ENCODE measurements around the gene MRPL10.
A peak's percentile ranks its signal among the peaks of the same experiment; 100 is the strongest.

MRPL10 gene

DNA sequence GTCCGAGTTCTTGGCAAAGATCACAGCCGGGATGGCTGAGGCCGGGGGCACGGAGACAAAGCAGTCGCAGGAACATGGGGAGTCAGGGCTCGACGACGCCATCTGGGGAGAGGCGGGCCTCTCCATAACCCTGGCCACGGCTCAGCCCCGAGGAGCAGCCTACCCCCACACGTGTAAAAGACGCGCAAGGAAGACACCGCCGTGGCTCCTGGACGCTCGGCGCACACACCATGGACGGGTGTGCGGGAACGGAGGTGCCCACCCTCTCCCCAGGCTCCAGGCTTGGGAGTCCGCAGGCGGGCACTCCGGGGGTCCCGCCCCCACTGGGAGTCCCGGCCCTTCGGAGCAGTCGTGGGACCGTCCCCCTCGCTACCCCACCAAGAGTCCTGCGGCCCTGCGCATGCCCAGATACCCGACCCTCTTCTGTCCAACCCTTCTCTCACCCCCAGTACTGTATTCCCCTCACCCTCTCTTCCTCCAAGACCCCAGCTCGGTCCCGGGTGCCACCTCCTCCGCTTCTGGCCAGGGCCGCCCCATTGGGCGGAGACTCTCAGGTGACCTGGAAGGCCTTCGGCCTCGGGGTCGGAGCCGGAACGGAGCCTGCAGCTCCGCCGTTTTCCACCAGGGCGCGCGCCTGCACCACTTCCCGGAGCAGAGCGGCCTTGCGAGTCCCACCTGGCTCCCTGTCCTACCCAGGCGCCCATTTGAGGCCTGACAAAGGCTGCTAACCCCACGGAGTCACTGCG is 9.6 kb upstream of the MRPL10 start, which contains the start of gene SCRN2 (continued):
- TF ChIP-seq, protein P1, sequence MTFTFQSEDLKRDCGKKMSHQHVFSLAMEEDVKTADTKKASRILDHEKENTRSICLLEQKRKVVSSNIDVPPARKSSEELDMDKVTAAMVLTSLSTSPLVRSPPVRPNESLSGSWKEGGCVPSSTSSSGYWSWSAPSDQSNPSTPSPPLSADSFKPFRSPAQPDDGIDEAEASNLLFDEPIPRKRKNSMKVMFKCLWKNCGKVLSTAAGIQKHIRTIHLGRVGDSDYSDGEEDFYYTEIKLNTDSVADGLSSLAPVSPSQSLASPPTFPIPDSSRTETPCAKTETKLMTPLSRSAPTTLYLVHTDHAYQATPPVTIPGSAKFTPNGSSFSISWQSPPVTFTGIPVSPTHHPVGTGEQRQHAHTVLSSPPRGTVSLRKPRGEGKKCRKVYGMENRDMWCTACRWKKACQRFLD (tag by site-specific recombination; IDR thresholded peaks at IDR 0.05), result no peak
- peak; percentile 70; the same call in 1 of the 2 replicates for TF ChIP-seq KLF16 (tag by site-specific recombination; IDR thresholded peaks at IDR 0.05)
- 0 out of 2 replicates have a peak, but pooled peaks have one; percentile 29 for TF ChIP-seq ZSCAN30 (tag by site-specific recombination; IDR thresholded peaks at IDR 0.05)
- TF ChIP-seq ZNF654 (tag by site-specific recombination; IDR thresholded peaks at IDR 0.05; ENCODE audit: low read depth), result peak; percentile 89
- no peak for TF ChIP-seq ZNF157 (tag by site-specific recombination; IDR thresholded peaks at IDR 0.05)
- TF ChIP-seq ZNF391 (tag by site-specific recombination; IDR thresholded peaks at IDR 0.05; ENCODE audit: borderline replicate concordance, low read depth), result no peak
- TF ChIP-seq, protein P2, sequence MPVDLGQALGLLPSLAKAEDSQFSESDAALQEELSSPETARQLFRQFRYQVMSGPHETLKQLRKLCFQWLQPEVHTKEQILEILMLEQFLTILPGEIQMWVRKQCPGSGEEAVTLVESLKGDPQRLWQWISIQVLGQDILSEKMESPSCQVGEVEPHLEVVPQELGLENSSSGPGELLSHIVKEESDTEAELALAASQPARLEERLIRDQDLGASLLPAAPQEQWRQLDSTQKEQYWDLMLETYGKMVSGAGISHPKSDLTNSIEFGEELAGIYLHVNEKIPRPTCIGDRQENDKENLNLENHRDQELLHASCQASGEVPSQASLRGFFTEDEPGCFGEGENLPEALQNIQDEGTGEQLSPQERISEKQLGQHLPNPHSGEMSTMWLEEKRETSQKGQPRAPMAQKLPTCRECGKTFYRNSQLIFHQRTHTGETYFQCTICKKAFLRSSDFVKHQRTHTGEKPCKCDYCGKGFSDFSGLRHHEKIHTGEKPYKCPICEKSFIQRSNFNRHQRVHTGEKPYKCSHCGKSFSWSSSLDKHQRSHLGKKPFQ (tag by site-specific recombination; IDR thresholded peaks at IDR 0.05), result no peak
- peak; percentile 39 for TF ChIP-seq ZNF324 (tag by site-specific recombination; IDR thresholded peaks at IDR 0.05)
- peak; percentile 94 for TF ChIP-seq ZBTB20 (tag by site-specific recombination; IDR thresholded peaks at IDR 0.05)
- TF ChIP-seq ZEB2 (tag by site-specific recombination; IDR thresholded peaks at IDR 0.05), result peak; percentile 87
- TF ChIP-seq, protein P3, sequence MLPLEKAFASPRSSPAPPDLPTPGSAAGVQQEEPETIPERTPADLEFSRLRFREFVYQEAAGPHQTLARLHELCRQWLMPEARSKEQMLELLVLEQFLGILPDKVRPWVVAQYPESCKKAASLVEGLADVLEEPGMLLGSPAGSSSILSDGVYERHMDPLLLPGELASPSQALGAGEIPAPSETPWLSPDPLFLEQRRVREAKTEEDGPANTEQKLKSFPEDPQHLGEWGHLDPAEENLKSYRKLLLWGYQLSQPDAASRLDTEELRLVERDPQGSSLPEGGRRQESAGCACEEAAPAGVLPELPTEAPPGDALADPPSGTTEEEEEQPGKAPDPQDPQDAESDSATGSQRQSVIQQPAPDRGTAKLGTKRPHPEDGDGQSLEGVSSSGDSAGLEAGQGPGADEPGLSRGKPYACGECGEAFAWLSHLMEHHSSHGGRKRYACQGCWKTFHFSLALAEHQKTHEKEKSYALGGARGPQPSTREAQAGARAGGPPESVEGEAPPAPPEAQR (tag by site-specific recombination; IDR thresholded peaks at IDR 0.05), result no peak
- TF ChIP-seq ZNF423 (tag by site-specific recombination; IDR thresholded peaks at IDR 0.05), result peak; percentile 99
- TF ChIP-seq GLI4 (tag by site-specific recombination; IDR thresholded peaks at IDR 0.05), result no peak
- peak; percentile 47; the same call in 1 of the 2 replicates for TF ChIP-seq ZNF660 (tag by site-specific recombination; IDR thresholded peaks at IDR 0.05)
- peak; percentile 53 for TF ChIP-seq ZNF76 (tag by site-specific recombination; IDR thresholded peaks at IDR 0.05; ENCODE audit: borderline replicate concordance, low read depth)
- TF ChIP-seq ZBTB8A (tag by site-specific recombination; IDR thresholded peaks at IDR 0.05), result peak; percentile 52
- TF ChIP-seq, protein P4, sequence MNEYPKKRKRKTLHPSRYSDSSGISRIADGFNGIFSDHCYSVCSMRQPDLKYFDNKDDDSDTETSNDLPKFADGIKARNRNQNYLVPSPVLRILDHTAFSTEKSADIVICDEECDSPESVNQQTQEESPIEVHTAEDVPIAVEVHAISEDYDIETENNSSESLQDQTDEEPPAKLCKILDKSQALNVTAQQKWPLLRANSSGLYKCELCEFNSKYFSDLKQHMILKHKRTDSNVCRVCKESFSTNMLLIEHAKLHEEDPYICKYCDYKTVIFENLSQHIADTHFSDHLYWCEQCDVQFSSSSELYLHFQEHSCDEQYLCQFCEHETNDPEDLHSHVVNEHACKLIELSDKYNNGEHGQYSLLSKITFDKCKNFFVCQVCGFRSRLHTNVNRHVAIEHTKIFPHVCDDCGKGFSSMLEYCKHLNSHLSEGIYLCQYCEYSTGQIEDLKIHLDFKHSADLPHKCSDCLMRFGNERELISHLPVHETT (tag by site-specific recombination; IDR thresholded peaks at IDR 0.05), result peak; percentile 44
- peak; percentile 80 for TF ChIP-seq EGR2 (tag by site-specific recombination; IDR thresholded peaks at IDR 0.05; ENCODE audit: low read depth)
- TF ChIP-seq ZNF785 (tag by site-specific recombination; IDR thresholded peaks at IDR 0.05), result 0 out of 2 replicates have a peak, but pooled peaks have one; percentile 58
- TF ChIP-seq, protein P5, sequence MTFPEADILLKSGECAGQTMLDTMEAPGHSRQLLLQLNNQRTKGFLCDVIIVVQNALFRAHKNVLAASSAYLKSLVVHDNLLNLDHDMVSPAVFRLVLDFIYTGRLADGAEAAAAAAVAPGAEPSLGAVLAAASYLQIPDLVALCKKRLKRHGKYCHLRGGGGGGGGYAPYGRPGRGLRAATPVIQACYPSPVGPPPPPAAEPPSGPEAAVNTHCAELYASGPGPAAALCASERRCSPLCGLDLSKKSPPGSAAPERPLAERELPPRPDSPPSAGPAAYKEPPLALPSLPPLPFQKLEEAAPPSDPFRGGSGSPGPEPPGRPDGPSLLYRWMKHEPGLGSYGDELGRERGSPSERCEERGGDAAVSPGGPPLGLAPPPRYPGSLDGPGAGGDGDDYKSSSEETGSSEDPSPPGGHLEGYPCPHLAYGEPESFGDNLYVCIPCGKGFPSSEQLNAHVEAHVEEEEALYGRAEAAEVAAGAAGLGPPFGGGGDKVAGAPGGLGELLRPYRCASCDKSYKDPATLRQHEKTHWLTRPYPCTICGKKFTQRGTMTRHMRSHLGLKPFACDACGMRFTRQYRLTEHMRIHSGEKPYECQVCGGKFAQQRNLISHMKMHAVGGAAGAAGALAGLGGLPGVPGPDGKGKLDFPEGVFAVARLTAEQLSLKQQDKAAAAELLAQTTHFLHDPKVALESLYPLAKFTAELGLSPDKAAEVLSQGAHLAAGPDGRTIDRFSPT (tag by site-specific recombination; IDR thresholded peaks at IDR 0.05), result peak; percentile 60; the same call in 1 of the 2 replicates
- no peak for TF ChIP-seq ZNF777 (tag by site-specific recombination; IDR thresholded peaks at IDR 0.05; ENCODE audit: borderline replicate concordance)
- TF ChIP-seq, protein P6, sequence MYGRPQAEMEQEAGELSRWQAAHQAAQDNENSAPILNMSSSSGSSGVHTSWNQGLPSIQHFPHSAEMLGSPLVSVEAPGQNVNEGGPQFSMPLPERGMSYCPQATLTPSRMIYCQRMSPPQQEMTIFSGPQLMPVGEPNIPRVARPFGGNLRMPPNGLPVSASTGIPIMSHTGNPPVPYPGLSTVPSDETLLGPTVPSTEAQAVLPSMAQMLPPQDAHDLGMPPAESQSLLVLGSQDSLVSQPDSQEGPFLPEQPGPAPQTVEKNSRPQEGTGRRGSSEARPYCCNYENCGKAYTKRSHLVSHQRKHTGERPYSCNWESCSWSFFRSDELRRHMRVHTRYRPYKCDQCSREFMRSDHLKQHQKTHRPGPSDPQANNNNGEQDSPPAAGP (tag by site-specific recombination; IDR thresholded peaks at IDR 0.05), result peak; percentile 29; the same call in 1 of the 2 replicates
- peak; percentile 90 for TF ChIP-seq ZNF600 (tag by site-specific recombination; IDR thresholded peaks at IDR 0.05)
- 0 out of 2 replicates have a peak, but pooled peaks have one; percentile 26 for TF ChIP-seq ZBTB7A (tag by site-specific recombination; IDR thresholded peaks at IDR 0.05; ENCODE audit: low read depth)
- TF ChIP-seq, protein P7, sequence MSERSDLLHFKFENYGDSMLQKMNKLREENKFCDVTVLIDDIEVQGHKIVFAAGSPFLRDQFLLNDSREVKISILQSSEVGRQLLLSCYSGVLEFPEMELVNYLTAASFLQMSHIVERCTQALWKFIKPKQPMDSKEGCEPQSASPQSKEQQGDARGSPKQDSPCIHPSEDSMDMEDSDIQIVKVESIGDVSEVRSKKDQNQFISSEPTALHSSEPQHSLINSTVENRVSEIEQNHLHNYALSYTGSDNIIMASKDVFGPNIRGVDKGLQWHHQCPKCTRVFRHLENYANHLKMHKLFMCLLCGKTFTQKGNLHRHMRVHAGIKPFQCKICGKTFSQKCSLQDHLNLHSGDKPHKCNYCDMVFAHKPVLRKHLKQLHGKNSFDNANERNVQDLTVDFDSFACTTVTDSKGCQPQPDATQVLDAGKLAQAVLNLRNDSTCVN (tag by site-specific recombination; optimal IDR thresholded peaks at IDR 0.05), result peak; percentile 59
- TF ChIP-seq, protein P8, sequence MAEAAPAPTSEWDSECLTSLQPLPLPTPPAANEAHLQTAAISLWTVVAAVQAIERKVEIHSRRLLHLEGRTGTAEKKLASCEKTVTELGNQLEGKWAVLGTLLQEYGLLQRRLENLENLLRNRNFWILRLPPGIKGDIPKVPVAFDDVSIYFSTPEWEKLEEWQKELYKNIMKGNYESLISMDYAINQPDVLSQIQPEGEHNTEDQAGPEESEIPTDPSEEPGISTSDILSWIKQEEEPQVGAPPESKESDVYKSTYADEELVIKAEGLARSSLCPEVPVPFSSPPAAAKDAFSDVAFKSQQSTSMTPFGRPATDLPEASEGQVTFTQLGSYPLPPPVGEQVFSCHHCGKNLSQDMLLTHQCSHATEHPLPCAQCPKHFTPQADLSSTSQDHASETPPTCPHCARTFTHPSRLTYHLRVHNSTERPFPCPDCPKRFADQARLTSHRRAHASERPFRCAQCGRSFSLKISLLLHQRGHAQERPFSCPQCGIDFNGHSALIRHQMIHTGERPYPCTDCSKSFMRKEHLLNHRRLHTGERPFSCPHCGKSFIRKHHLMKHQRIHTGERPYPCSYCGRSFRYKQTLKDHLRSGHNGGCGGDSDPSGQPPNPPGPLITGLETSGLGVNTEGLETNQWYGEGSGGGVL (tag by site-specific recombination; IDR thresholded peaks at IDR 0.05), result peak; percentile 52; the same call in 1 of the 2 replicates
- no peak for TF ChIP-seq ZNF48 (tag by site-specific recombination; IDR thresholded peaks at IDR 0.05)

Data from HEK293 (cell line).